Trophoblast cell (in vitro differentiated cells and primary cell): ENCODE results near the gene CPNE2. TPM values are rescaled to one million over a fixed set of nuclear protein-coding genes. Genes with fewer than 3 reads are reported as not detected.

Experiments used
- DNase-seq, 2 donors: peaks; one replicate each; pipeline ENCODE4 v3.0.0-alpha.2; 2016
- H2AFZ ChIP-seq: 2 replicates; pipeline ENCODE4 v1.6.1; 2013; ENCODE audit warnings: low read length, moderate library complexity, mild to moderate bottlenecking; ENCODE audit not compliant: insufficient read depth, poor library complexity
- H2AK5ac ChIP-seq: 2 replicates; pipeline ENCODE4 v1.6.1; 2013; ENCODE audit warnings: mild to moderate bottlenecking, low read length
- H2BK120ac ChIP-seq: 2 replicates; pipeline ENCODE4 v1.6.1; 2013; ENCODE audit warnings: low read length, mild to moderate bottlenecking, moderate library complexity; ENCODE audit not compliant: insufficient read depth, poor library complexity
- H2BK12ac ChIP-seq: 2 replicates; pipeline ENCODE4 v1.6.1; 2013; ENCODE audit warnings: mild to moderate bottlenecking, low read length, moderate library complexity
- H2BK5ac ChIP-seq: 2 replicates; pipeline ENCODE4 v1.6.1; 2013; ENCODE audit warnings: low read length, low read depth, moderate library complexity, mild to moderate bottlenecking; ENCODE audit not compliant: poor library complexity
- H3K14ac ChIP-seq: 2 replicates; pipeline ENCODE4 v1.6.1; 2013; ENCODE audit warnings: mild to moderate bottlenecking, low read length
- H3K18ac ChIP-seq: 2 replicates; pipeline ENCODE4 v1.6.1; 2013; ENCODE audit warnings: mild to moderate bottlenecking, low read length
- H3K23ac ChIP-seq: 2 replicates; pipeline ENCODE4 v1.6.1; 2013; ENCODE audit warnings: low read length
- H3K27ac ChIP-seq: 2 replicates; pipeline ENCODE4 v1.5.1; 2013; ENCODE audit warnings: low read depth, mild to moderate bottlenecking, inconsistent platforms, low read length, moderate library complexity
- H3K27me3 ChIP-seq: 2 replicates; pipeline ENCODE4 v1.6.1; 2013; ENCODE audit warnings: inconsistent platforms, mild to moderate bottlenecking, low read length, moderate library complexity; ENCODE audit not compliant: insufficient read depth
- H3K36me3 ChIP-seq, 2 experiments: 1 replicate in 1 of 2; 2 replicates in 1 of 2; pipeline ENCODE4 v1.6.1; 2013; ENCODE audit warnings: low read length in 2 of 2, mild to moderate bottlenecking in 2 of 2, moderate library complexity in 1 of 2; ENCODE audit not compliant: insufficient read depth in 2 of 2, control insufficient read depth in 1 of 2
- H3K4ac ChIP-seq: 2 replicates; pipeline ENCODE4 v1.6.1; 2013; ENCODE audit warnings: low read depth, mild to moderate bottlenecking, low read length, moderate library complexity
- H3K4me1 ChIP-seq, 2 experiments: 1 replicate in 1 of 2; 2 replicates in 1 of 2; pipeline ENCODE4 v1.6.1; 2013; ENCODE audit warnings: low read length in 2 of 2, mild to moderate bottlenecking in 2 of 2, moderate library complexity in 1 of 2; ENCODE audit not compliant: insufficient read depth in 2 of 2, control insufficient read depth in 1 of 2
- H3K4me2 ChIP-seq: 2 replicates; pipeline ENCODE4 v1.6.1; 2013; ENCODE audit warnings: inconsistent platforms, mild to moderate bottlenecking, low read length, moderate library complexity
- H3K4me3 ChIP-seq: 2 replicates; pipeline ENCODE4 v1.5.1; 2013; ENCODE audit warnings: mild to moderate bottlenecking, low read depth, low read length, inconsistent platforms
- H3K79me1 ChIP-seq: one replicate; pipeline ENCODE4 v1.6.1; 2013; ENCODE audit warnings: low read length
- H3K79me2 ChIP-seq: 2 replicates; pipeline ENCODE4 v1.6.1; 2013; ENCODE audit warnings: low read length, mild to moderate bottlenecking; ENCODE audit not compliant: control insufficient read depth, insufficient read depth, poor library complexity
- H3K9ac ChIP-seq: 2 replicates; pipeline ENCODE4 v1.6.1; 2013; ENCODE audit warnings: mild to moderate bottlenecking, low read length
- H3K9me3 ChIP-seq: 2 replicates; pipeline ENCODE4 v1.6.1; 2013; ENCODE audit warnings: low read depth, mild to moderate bottlenecking, control low read depth, inconsistent platforms, low read length; ENCODE audit not compliant: insufficient read depth
- H4K12ac ChIP-seq: 2 replicates; pipeline ENCODE4 v1.6.1; 2013; ENCODE audit warnings: low read depth, mild to moderate bottlenecking, low read length, moderate library complexity
- H4K8ac ChIP-seq: 2 replicates; pipeline ENCODE4 v1.6.1; 2013; ENCODE audit warnings: low read depth, mild to moderate bottlenecking, low read length, moderate library complexity
- H4K91ac ChIP-seq: one replicate; pipeline ENCODE4 v1.6.1; 2013; ENCODE audit warnings: low read depth, mild to moderate bottlenecking, low read length, moderate library complexity
- WGBS: extraction: QIAGEN DNeasy Blood & Tissue Kit; methylation state at CpG from one replicate; pipeline ENCODE4 v1.1.7; 2013; ENCODE audit warnings: missing lambda C conversion rate; ENCODE audit not compliant: insufficient read length, insufficient coverage; ENCODE audit errors: extremely low coverage; 5-methylcytosine and 5-hydroxymethylcytosine counted together
- polyA plus RNA-seq: library from polyadenylated mRNA; stranded (reverse); fragments of 200-250 nt; gene quantifications from 2 replicates; pipeline ENCODE4 v1.2.3, GENCODE V29; 2013

Gene CPNE2
- 76.8 and 79.1 TPM in 2 replicates for polyA plus RNA-seq

DNA sequence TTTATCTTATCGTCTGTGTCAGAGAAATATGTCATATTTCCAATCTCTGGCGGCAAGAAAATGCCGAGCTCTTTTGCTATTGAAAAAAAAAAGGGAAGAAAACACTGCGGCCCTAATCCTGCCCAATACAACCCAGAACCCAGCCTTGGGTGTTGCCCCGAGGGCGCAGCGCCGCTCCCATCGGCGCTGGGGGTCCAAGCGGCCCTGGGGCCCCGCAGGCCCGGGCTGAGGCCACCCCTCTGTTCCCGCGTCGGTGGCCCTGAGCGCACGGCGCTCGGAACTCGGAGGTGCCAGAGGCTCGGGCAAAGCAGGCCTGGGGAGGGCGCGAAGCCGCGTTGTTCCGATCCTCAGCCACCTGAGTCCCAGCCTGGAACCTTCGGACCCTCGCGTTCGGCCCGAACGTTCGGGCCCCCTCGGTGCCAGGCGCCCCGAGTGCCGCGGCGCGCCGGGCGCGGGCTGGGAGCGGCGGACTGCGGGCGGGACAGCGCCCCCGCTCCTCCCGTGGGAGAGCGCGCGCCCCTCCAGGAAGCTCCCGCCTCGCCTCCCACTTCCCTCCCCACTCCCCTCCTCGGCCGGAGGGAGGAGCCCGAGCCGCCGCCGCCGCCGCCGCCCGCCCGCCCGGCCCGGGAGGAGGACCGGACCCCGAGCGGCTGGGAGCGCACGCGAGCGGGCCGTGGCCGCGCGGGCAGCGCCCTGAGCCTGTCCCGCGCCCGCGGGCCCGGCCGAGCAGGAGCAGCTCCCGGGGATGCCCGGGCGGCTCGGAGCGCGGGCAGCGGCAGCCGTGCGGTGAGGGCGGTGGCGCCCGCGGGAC is at the start of gene CPNE2:
CPNE2 (plus strand) TSS at position 609 of the 811 bp plus-strand sequence. CDS start 18,160 bp downstream, outside the sequence.
- no CpG with 5 or more reads among the region's 100 CpGs for WGBS
- Histone ChIP-seq H3K4me3 (peak within 1 kb of the TSS; percentile 83), H3K4me2 (peak within 1 kb of the TSS; percentile 89), H2BK12ac (peak within 1 kb of the TSS; percentile 91), H4K8ac (peak within 1 kb of the TSS; percentile 96), H4K12ac (peak within 1 kb of the TSS; percentile 97), H3K9me3 (no peaks in the 10 kb centered on the region), H3K9ac (peak within 1 kb of the TSS; percentile 86), H3K4me1 (peaks cover 12 to 18% of the 10 kb centered on the region in 2 experiments), H3K14ac (peak within 1 kb of the TSS; percentile 98), H3K18ac (peak within 1 kb of the TSS; percentile 99), H3K79me2 (peaks cover 6% of the 10 kb centered on the region), H3K79me1 (peaks cover 14% of the 10 kb centered on the region), H3K4ac (peak within 1 kb of the TSS; percentile 90), H3K23ac (no peak within 1 kb of the TSS), H2BK120ac (peak within 1 kb of the TSS; percentile 99), H2AFZ (peak within 1 kb of the TSS; percentile 88), H4K91ac (peak within 1 kb of the TSS; percentile 99), H2AK5ac (peak within 1 kb of the TSS; percentile 67), H3K27ac (peak within 1 kb of the TSS; percentile 80), H2BK5ac (peak within 1 kb of the TSS; percentile 91), H3K36me3 (peaks cover 3 to 6% of the 10 kb centered on the region in 2 experiments), H3K27me3 (no peaks in the 10 kb centered on the region)
- DNase-seq: peak in 1 of 2 donors; percentile 48

DNA sequence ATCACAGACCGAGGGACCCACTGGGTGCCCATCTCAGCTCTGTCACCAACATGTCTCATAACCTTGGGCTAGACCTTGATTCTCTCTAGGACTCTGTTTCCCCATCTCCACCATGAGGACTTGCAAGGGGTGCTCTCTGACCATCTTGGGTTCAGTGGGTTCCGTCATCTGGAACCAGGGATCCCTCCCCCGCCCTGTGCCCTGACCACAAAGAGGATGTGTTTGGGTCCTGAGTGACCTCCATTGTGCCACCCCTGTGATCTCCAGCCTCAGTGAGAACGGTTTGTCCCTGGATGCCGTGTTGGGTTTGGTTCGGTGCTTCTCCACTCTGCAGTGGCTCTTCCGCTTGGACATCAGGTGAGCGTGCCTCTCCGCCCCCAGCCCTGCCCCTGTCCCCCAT is 49.1 kb upstream of the CPNE2 start:
- no CpG with 5 or more reads among the region's 9 CpGs for WGBS
- Histone ChIP-seq H3K4me2 (no peak overlapping the region), H4K12ac (no peak overlapping the region), H3K23ac (no peak overlapping the region), H3K4me3 (no peak overlapping the region), H4K8ac (no peak overlapping the region), H2BK5ac (no peak overlapping the region), H3K14ac (no peak overlapping the region), H3K27me3 (no peaks in the 10 kb centered on the region), H3K9ac (no peak overlapping the region), H3K9me3 (peaks cover 8% of the 10 kb centered on the region), H3K27ac (no peak overlapping the region), H2AFZ (no peak overlapping the region), H3K4ac (no peak overlapping the region), H4K91ac (no peak overlapping the region), H2BK120ac (no peak overlapping the region), H3K18ac (no peak overlapping the region), H3K4me1 (no peaks in the 10 kb centered on the region), H3K79me1 (no peaks in the 10 kb centered on the region), H3K79me2 (no peaks in the 10 kb centered on the region), H2BK12ac (no peak overlapping the region), H2AK5ac (no peak overlapping the region), H3K36me3 (no peaks in the 10 kb centered on the region)
- DNase-seq: no peak

DNA sequence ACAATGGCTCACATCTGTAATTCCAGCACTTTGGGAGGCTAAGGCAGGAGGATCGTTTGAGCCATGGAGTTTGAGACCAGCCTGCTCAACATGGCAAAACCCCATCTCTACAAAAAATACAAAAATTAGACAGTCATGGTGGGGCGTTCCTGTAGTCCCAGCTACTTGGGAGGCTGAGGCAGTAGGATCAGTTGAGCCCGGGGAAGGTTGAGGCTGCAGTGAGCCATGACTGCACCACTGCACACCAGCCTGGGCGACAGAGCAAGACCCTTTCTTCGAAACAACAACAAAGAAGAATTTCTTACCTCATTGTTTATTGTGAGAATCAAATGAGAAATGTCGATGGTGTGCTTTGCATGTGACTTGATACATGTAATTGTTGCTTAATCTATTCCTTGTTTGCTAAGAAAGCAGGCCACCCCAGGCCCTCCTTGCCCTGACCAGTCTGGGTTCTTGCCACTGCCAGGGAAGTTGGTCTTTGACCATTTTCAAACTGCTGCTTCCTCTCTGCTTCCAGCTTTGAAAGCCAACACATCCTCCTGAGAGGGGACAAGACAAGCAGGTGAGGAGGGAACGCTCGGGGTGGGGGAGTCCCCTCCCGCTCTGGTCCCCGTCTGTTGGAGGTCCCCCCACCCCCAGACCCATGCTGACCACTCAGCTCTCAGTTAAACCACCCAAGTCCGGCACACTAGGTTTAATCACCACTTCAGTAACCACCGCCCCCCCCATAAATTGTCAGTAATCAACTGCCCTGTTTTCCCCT is 47.3 kb upstream of the CPNE2 start:
- no peak overlapping the region for H2BK12ac ChIP-seq
- H3K4me2 ChIP-seq: no peak overlapping the region
- no peak overlapping the region for H2BK120ac ChIP-seq
- H4K91ac ChIP-seq: no peak overlapping the region
- no peak overlapping the region for H4K8ac ChIP-seq
- no peak overlapping the region for H3K27ac ChIP-seq
- no peak overlapping the region for H4K12ac ChIP-seq
- H3K36me3 ChIP-seq: no peaks in the 10 kb centered on the region
- H3K23ac ChIP-seq: no peak overlapping the region
- H3K79me2 ChIP-seq: no peaks in the 10 kb centered on the region
- no CpG with 5 or more reads among the region's 12 CpGs for WGBS
- H3K79me1 ChIP-seq: no peaks in the 10 kb centered on the region
- no peak overlapping the region for H2AK5ac ChIP-seq
- no peak for DNase-seq
- H2BK5ac ChIP-seq: no peak overlapping the region
- no peaks in the 10 kb centered on the region for H3K27me3 ChIP-seq
- H3K9ac ChIP-seq: no peak overlapping the region
- no peak overlapping the region for H2AFZ ChIP-seq
- no peak overlapping the region for H3K14ac ChIP-seq
- no peak overlapping the region for H3K4ac ChIP-seq
- peaks cover 8% of the 10 kb centered on the region for H3K9me3 ChIP-seq
- H3K4me3 ChIP-seq: no peak overlapping the region
- H3K18ac ChIP-seq: no peak overlapping the region
- no peaks in the 10 kb centered on the region for H3K4me1 ChIP-seq

DNA sequence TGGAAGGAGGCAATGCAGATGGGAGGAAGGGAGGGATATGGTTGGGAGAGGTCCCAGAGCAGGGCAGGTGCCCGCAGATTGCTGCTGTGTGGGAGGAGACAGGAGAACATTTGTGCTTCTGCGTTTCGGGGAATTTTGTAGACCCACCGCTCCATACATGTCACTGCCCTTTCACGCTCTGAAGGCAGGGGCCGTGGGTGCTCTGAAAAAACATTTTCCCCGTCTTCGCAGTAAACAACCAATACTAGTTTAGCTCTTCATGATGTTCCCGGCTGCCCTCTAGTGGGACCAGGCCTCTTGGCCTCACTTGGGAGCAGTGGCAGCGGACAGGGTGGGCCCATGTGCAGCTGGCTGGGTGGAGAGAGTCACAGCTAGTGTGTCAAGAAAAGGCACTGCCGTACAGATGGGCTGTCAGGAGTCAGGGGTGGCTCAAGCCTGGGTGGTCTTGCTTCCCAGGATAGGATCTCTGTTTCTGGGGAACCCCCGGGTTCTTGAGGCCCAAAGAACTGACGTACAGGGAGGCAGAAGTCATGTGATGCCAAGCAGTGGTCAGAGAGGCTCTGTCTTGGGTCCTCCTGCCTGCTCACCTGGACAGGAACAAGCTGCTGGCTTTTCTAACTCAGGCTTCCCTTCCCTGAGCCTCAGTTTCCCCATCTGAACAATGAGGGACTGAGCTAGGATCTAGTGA is 46.5 kb upstream of the CPNE2 start:
- H2BK5ac ChIP-seq: no peak overlapping the region
- no CpG with 5 or more reads among the region's 13 CpGs for WGBS

More for the DNA sequence above, 46.5 kb upstream of the CPNE2 start:
- Histone ChIP-seq H3K18ac (no peak overlapping the region), H2AK5ac (no peak overlapping the region), H3K79me2 (no peaks in the 10 kb centered on the region), H3K27ac (no peak overlapping the region), H3K23ac (no peak overlapping the region), H3K27me3 (no peaks in the 10 kb centered on the region), H3K9me3 (peaks cover 3% of the 10 kb centered on the region), H2AFZ (no peak overlapping the region), H4K91ac (no peak overlapping the region), H2BK120ac (no peak overlapping the region), H4K12ac (no peak overlapping the region), H3K4ac (no peak overlapping the region), H3K4me3 (no peak overlapping the region), H3K36me3 (no peaks in the 10 kb centered on the region), H3K4me2 (no peak overlapping the region), H3K4me1 (no peaks in the 10 kb centered on the region), H2BK12ac (no peak overlapping the region), H3K9ac (no peak overlapping the region), H3K14ac (no peak overlapping the region), H4K8ac (no peak overlapping the region), H3K79me1 (no peaks in the 10 kb centered on the region)
- peak in 1 of 2 donors; percentile 55 for DNase-seq
